HepG2 (cell line): ENCODE results near the gene ASGR1. TPM values are rescaled to one million over a fixed set of nuclear protein-coding genes. Genes with fewer than 3 reads are reported as not detected.

Experiments
- AFF4 ChIP-seq: sonication (generic); formaldehyde crosslinking; IDR thresholded peaks from 2 replicates; pipeline ENCODE4 v1.4.0; 2020; ENCODE audit warnings: missing genetic modification reagents
- CENPBD1 ChIP-seq: sonication (generic); formaldehyde crosslinking; IDR thresholded peaks from 2 replicates; pipeline ENCODE4 v1.8.0; 2022; ENCODE audit warnings: missing genetic modification reagents, low read depth, mild to moderate bottlenecking, borderline replicate concordance
- DNMT3B ChIP-seq: conservative IDR thresholded peaks from 2 replicates; pipeline ENCODE4 v1.6.1; 2016; ENCODE audit warnings: missing biosample characterization, control low read depth
- FOXK1 ChIP-seq: sonication (generic); formaldehyde crosslinking; IDR thresholded peaks from 2 replicates; pipeline ENCODE4 v1.4.0; 2020; ENCODE audit warnings: low read depth, missing genetic modification reagents, borderline replicate concordance
- HES4 ChIP-seq: sonication (generic); formaldehyde crosslinking; IDR thresholded peaks from 2 replicates; pipeline ENCODE4 v1.9.0; 2021; ENCODE audit warnings: mild to moderate bottlenecking, missing genetic modification reagents, borderline replicate concordance
- JUND ChIP-seq: sonication (generic); formaldehyde crosslinking; IDR thresholded peaks from 2 replicates; pipeline ENCODE4 v1.8.0; 2022; ENCODE audit warnings: mild to moderate bottlenecking, missing genetic modification reagents
- KLF16 ChIP-seq, 2 experiments: sonication (generic) in 1 of 2; formaldehyde crosslinking in 1 of 2; IDR thresholded peaks; 2 replicates each; pipeline versions ENCODE4 v1.6.1 to v1.8.0; 2016 to 2023; ENCODE audit warnings: missing genetic modification reagents in 2 of 2, missing compliant biosample characterization in 1 of 2
- NR3C1 ChIP-seq: sonication (generic); formaldehyde crosslinking; IDR thresholded peaks from 2 replicates; pipeline ENCODE4 v1.4.0; 2020; ENCODE audit warnings: missing genetic modification reagents
- PHB2 ChIP-seq: fragments of 450-650 bp; IDR thresholded peaks from 2 replicates; pipeline ENCODE4 v1.6.1; 2018; ENCODE audit not compliant: partially characterized antibody
- ZFP36L2 ChIP-seq: sonication (generic); formaldehyde crosslinking; IDR thresholded peaks from 2 replicates; pipeline ENCODE4 v1.4.0; 2020; ENCODE audit warnings: missing genetic modification reagents
- ZNF451 ChIP-seq: sonication (generic); formaldehyde crosslinking; IDR thresholded peaks from 2 replicates; pipeline ENCODE4 v1.5.0; 2020; ENCODE audit warnings: mild to moderate bottlenecking, missing genetic modification reagents
- ZNF543 ChIP-seq: sonication (generic); formaldehyde crosslinking; IDR thresholded peaks from 2 replicates; pipeline ENCODE4 v1.4.0; 2020; ENCODE audit warnings: mild to moderate bottlenecking, missing genetic modification reagents
- ZNF747 ChIP-seq: sonication (generic); formaldehyde crosslinking; IDR thresholded peaks from 2 replicates; pipeline ENCODE4 v1.8.1; 2023; ENCODE audit warnings: missing genetic modification reagents, mild to moderate bottlenecking, borderline replicate concordance
- ZNF766 ChIP-seq: sonication (generic); formaldehyde crosslinking; IDR thresholded peaks from 2 replicates; pipeline ENCODE4 v1.5.0; 2020; ENCODE audit warnings: missing genetic modification reagents, borderline replicate concordance
- polyA plus RNA-seq, 8 experiments: library from polyadenylated mRNA; depleted of rRNA in 3 of 8; stranded (reverse) in 7 of 8; unstranded in 1 of 8; fragments of >200 nt; fragmentation: Illumina TruSeq in 4 of 8; extraction: Trizol in 4 of 8; gene quantifications; 2 replicates each; pipeline versions ENCODE4 v1.2.1 to v1.2.3, GENCODE V29; 2011 to 2016; ENCODE audit warnings: low read depth in 4 of 8, missing spikeins in 1 of 8, mixed read lengths in 1 of 8; ENCODE audit not compliant: insufficient read depth in 1 of 8
- total RNA-seq, 5 experiments: library from RNA; depleted of rRNA; stranded (reverse); fragments of >200 nt; fragmentation: Illumina TruSeq; extraction: Trizol; gene quantifications; 2 replicates each; pipeline ENCODE4 v1.2.3, GENCODE V29; 2016; ENCODE audit warnings: low read depth in 1 of 5

ASGR1 gene
- total and polyA plus RNA-seq, 2 of the 13 experiments (the other 11 are each of a cell fraction or from before 2014, with no cell fraction given): 353 to 796 TPM

DNA sequence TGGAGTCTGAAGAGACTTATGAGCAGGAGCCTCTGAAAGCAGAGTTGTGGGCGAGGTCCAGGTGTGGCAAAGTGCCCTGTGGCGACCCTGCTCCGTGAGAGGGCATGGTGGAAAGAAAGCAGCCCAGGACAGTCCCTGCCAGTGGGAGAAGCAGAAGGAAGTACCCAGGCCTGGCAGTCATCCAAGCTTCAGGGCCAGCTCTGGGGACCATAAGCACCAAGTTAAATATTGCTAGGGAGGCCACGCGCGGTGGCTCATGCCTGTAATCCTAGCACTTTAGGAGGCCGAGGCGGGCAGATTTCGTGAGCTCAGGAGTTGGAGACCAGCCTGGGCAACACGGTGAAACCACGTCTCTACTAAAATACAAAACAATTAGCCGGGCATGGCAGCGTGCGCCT, 4.9 kb upstream of the ASGR1 start (continued):
- TF ChIP-seq HES4: no peak
- no peak for TF ChIP-seq KLF16 (CRISPR knock-in tag; IDR thresholded peaks at IDR 0.05)
- no peak for TF ChIP-seq JUND (CRISPR knock-in tag)
- no peak for TF ChIP-seq ZFP36L2
- no peak for TF ChIP-seq AFF4 (CRISPR knock-in tag)
- TF ChIP-seq ZNF543 (CRISPR knock-in tag): 0 out of 2 replicates have a peak, but pooled peaks have one; percentile 6
- no peak for TF ChIP-seq NR3C1 (CRISPR knock-in tag)
- TF ChIP-seq ZNF766 (CRISPR knock-in tag): no peak
- TF ChIP-seq PHB2: no peak
- TF ChIP-seq FOXK1 (CRISPR knock-in tag): no peak
- TF ChIP-seq DNMT3B: no peak
- TF ChIP-seq CENPBD1 (CRISPR knock-in tag): no peak
- TF ChIP-seq ZNF451 (CRISPR knock-in tag): no peak
- no peak for TF ChIP-seq ZNF747 (CRISPR knock-in tag)
